D721Med (cell line): ENCODE data around the gene AASS.
"Not testable (repeated sequence)": the region's sequence is repeated elsewhere in the genome, so short reads cannot be mapped to it uniquely, and the experiment has no call there.

Source experiments
- DNase-seq: peaks from one replicate; pipeline ENCODE4 v3.0.0; 2011; ENCODE audit warnings: low spot score; ENCODE audit not compliant: insufficient read length
- FAIRE-seq: peaks from 2 replicates; lab custom pipeline; 2011; peaks lifted over from hg19 to GRCh38; lab: Jason Lieb, UNC
- TF ChIP-seq, protein P1 (sequence below): IDR thresholded peaks from 2 replicates; pipeline ENCODE4 v1.5.1; 2012; ENCODE audit warnings: mild to moderate bottlenecking, control low read depth; ENCODE audit not compliant: insufficient read depth; ENCODE audit errors: missing control alignments

Gene AASS

GRCh38 chr7:122137251-122138077, 6.6 kb downstream of the AASS start:
- DNase-seq (no peak), FAIRE-seq (no peak)
- TF ChIP-seq, protein P1, sequence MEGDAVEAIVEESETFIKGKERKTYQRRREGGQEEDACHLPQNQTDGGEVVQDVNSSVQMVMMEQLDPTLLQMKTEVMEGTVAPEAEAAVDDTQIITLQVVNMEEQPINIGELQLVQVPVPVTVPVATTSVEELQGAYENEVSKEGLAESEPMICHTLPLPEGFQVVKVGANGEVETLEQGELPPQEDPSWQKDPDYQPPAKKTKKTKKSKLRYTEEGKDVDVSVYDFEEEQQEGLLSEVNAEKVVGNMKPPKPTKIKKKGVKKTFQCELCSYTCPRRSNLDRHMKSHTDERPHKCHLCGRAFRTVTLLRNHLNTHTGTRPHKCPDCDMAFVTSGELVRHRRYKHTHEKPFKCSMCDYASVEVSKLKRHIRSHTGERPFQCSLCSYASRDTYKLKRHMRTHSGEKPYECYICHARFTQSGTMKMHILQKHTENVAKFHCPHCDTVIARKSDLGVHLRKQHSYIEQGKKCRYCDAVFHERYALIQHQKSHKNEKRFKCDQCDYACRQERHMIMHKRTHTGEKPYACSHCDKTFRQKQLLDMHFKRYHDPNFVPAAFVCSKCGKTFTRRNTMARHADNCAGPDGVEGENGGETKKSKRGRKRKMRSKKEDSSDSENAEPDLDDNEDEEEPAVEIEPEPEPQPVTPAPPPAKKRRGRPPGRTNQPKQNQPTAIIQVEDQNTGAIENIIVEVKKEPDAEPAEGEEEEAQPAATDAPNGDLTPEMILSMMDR: no peak

GRCh38 chr7:122136639-122137245, 7.3 kb downstream of the AASS start:
- FAIRE-seq (no peak), DNase-seq (no peak)
- TF ChIP-seq, protein P1: no peak

GRCh38 chr7:122136078-122136477, 8.0 kb downstream of the AASS start:
- TF ChIP-seq, protein P1: no peak
- DNase-seq (no peak), FAIRE-seq (no peak)

DNA sequence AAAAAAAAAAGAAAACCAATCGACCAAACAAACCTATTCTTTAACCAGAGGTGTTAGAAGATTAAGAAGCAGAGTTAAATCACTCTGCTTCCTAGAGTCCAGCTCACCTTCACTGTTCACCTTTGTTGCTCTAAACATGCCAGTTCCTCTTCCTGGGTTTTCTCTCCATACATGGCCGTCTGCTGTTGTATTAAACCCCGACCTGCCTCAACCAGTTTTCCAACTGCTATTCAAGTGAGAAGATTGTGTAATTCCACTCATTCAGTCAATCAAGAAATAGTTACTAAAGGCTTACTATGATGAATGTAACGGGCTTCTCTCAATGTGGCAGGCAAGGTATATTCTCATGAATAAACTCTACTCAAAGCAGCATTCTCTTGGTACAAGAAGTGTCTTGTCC, 8.8 kb downstream of the AASS start:
- FAIRE-seq (no peak), DNase-seq (no peak)
- TF ChIP-seq, protein P1: no peak

- DNase-seq, FAIRE-seq: not testable (repeated sequence)
Observed at GRCh38 chr7:122134793-122135192, 9.3 kb downstream of the AASS start.

GRCh38 chr7:122133477-122133876, 10.6 kb downstream of the AASS start:
- no peak for DNase-seq
- no peak for FAIRE-seq
- TF ChIP-seq, protein P1: no peak

- DNase-seq (no peak), FAIRE-seq (no peak)
- TF ChIP-seq, protein P1: no peak
Observed at GRCh38 chr7:122132341-122132740, 11.7 kb downstream of the AASS start.
